ENCODE measurements around the gene UBL4B.

Gene UBL4B

DNA sequence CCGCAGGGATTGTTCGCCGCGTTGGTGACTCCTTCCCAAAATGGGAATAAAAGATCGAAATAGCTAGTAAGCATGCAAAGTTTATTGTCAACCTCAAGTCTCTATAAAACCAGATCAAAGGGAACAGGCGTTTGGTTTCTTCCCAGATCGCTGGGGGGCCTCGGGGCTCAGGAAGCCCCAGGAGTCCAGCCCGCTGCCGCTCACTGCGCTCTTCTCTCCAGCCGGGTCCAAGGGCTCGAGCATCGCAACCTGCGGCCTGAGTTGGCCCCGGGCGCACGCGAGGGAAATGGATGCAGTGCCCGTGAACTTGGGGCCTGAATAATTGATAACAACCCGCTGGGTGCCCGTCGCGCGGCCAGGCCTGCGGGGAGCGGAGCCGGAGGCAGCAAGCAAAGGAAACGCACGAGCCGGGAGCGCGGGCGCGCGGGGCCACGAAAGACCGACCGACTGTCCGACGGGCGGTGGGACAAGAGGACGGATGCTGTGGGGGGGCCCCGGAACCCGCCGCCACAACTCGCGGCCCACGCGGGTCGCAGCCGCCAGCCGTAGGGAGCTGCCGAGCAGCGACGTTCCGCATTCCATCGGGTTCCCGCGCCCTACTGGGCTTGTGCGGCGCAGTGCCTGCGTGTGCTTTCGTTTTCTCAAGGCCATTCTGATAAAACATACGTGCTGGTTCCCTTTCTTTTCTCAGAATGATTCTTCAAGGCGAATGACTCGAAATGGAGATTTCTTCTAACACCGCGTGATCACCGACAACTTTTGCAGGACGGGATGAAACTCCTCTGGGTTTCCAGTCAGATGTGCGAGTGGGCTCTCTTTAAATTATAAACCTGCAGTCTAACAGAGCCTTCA is 27.8 kb upstream of the UBL4B start:
- peak; percentile 19 for DNase-seq (ENCODE audit: low read depth)

DNA sequence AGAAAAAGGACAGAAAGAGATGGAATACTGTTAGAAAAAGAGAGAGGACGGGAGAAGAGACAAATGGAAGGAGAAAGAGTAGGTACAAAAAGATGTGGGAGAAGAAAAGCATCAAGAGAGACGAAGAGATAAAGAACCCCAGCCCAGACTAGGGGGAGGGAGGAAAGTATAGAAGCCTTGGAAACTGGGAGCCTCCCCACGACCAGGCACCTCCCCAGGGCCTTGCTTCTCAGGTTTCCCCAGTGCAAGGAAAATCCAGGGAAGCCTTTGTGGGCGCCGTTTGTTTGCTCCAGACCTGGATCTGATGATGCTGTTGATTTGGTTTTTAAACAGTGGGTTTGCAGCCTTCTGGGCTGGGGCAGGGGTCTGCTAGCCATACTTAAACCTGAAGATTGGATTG is 26.6 kb upstream of the UBL4B start:
- DNase-seq (ENCODE audit: low read depth), result no peak
- TF ChIP-seq, protein P1, sequence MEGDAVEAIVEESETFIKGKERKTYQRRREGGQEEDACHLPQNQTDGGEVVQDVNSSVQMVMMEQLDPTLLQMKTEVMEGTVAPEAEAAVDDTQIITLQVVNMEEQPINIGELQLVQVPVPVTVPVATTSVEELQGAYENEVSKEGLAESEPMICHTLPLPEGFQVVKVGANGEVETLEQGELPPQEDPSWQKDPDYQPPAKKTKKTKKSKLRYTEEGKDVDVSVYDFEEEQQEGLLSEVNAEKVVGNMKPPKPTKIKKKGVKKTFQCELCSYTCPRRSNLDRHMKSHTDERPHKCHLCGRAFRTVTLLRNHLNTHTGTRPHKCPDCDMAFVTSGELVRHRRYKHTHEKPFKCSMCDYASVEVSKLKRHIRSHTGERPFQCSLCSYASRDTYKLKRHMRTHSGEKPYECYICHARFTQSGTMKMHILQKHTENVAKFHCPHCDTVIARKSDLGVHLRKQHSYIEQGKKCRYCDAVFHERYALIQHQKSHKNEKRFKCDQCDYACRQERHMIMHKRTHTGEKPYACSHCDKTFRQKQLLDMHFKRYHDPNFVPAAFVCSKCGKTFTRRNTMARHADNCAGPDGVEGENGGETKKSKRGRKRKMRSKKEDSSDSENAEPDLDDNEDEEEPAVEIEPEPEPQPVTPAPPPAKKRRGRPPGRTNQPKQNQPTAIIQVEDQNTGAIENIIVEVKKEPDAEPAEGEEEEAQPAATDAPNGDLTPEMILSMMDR (conservative IDR thresholded peaks at IDR 0.05; ENCODE audit: control insufficient read depth, insufficient read depth, low read depth, low read length), result no peak
- no peak overlapping the region for H3K4me3 ChIP-seq (ENCODE audit: control insufficient read depth, low read depth, low read length)

More for the DNA sequence above, 27.8 kb upstream of the UBL4B start:
- TF ChIP-seq, protein P1 (conservative IDR thresholded peaks at IDR 0.05; ENCODE audit: control insufficient read depth, insufficient read depth, low read depth, low read length), result no peak
- peak overlapping the region; percentile 27 for H3K4me3 ChIP-seq (ENCODE audit: control insufficient read depth, low read depth, low read length)

DNA sequence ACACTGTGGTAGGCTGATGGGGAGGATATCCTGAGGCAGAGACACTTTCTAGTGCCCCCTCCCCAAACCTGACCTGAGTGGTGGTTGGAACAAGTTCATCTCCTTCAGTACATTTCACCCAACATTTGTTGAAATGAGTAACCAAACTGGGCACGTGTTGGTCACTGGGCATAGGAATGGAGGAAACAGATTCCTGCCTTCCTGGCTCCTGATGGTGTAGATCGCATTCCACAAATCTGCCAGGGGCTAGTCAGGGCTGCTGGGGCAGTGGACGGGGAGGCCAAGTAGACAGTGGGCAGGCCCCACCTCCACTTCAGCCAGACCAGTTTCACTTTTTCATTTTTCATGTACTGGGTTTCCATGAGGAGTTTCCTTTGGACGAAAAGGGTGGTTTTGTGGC is 25.3 kb upstream of the UBL4B start:
- TF ChIP-seq, protein P1 (conservative IDR thresholded peaks at IDR 0.05; ENCODE audit: control insufficient read depth, insufficient read depth, low read depth, low read length), result no peak
- no peak overlapping the region for H3K4me3 ChIP-seq (ENCODE audit: control insufficient read depth, low read depth, low read length)
- DNase-seq (ENCODE audit: low read depth), result no peak

DNA sequence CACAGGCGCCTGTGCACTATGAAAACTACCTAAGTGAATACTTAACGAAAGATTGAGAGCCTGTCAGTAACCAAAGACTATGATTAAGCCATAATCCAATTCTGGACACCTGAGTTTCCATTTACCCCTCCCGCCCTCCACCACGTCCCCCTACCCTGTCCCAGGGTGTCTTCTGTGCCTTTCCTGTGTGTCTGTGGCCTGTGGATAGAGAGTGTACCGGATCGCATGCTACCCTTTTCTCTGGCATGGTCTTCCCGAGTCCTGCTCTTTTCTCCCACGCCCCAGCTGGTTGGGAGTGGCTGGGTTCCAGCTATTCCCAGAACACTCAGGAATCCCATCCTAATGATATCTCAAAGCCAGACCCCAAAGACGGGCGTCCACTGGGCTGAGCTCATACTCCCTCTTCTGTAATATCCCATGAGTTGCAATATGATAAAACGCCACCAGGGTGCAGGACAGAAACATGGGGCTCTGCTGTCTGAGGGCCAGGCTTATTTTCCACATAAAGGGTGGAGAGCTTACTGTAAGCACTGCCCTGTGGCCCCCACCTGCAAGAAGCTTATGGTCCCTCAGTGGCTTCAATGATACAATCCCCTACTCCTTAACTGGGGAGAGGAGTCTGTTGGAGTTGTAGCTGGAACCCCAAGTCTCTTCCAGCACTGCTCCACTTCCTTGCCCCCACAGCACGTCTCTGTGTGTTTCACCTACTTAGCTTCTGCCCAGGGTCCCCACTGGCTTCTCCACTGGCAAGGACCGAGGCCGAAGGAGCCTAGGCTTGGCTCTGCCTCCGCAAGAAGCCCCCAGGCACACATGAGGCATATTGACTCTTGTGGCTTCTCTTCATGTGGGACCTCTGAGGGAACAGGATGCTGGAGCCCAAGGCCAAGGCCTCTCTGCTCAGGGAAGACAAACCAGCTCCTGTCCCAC is 24.2 kb upstream of the UBL4B start:
- peak; percentile 54 for DNase-seq (ENCODE audit: low read depth)
- no peak overlapping the region for H3K4me3 ChIP-seq (ENCODE audit: control insufficient read depth, low read depth, low read length)
- TF ChIP-seq, protein P1 (conservative IDR thresholded peaks at IDR 0.05; ENCODE audit: control insufficient read depth, insufficient read depth, low read depth, low read length), result peak; percentile 76

- no peak overlapping the region for H3K4me3 ChIP-seq (ENCODE audit: control insufficient read depth, low read depth, low read length)
- TF ChIP-seq, protein P1 (conservative IDR thresholded peaks at IDR 0.05; ENCODE audit: control insufficient read depth, insufficient read depth, low read depth, low read length), result no peak
- no peak for DNase-seq (ENCODE audit: low read depth)
Measured at GRCh38 chr1:110088739-110089316, 23.4 kb upstream of the UBL4B start.

DNA sequence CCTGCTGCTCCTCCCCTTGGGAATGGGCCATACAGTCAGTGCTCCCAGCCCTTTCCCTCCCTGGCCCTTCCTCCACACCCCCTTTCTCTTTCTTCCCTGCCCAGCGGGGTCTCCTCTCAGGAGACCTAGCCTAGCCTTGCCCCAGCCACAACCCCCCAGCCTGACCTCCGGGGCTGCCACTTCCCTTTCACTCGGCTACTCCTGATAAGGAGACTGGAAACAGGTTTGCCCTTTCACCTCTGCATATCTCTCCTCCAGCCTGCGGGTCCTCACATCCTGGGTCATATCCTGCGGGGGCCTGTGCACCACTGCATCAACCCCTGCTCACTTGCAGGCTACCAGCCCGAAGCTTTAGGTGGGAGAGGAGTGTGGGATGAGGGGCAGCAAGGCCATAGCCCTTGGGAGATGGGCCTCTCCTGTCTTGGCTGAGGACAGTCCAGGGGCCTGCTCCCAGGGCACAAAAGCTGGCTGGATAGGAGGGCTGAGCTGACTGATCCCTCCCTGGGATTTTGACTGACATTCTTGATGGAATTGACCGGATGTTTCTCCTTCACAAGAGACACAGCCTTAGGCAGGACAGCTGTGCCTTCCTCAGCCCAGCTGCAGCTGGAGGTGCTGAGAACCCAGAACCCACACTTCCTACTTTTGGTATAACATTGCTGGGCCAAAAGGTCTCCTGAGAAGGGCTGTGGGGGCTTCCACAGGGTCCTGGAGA is 22.5 kb upstream of the UBL4B start:
- DNase-seq (ENCODE audit: low read depth), result no peak
- TF ChIP-seq, protein P1 (conservative IDR thresholded peaks at IDR 0.05; ENCODE audit: control insufficient read depth, insufficient read depth, low read depth, low read length), result no peak
- no peak overlapping the region for H3K4me3 ChIP-seq (ENCODE audit: control insufficient read depth, low read depth, low read length)
